ENCODE measurements around the gene ISX.

DNA sequence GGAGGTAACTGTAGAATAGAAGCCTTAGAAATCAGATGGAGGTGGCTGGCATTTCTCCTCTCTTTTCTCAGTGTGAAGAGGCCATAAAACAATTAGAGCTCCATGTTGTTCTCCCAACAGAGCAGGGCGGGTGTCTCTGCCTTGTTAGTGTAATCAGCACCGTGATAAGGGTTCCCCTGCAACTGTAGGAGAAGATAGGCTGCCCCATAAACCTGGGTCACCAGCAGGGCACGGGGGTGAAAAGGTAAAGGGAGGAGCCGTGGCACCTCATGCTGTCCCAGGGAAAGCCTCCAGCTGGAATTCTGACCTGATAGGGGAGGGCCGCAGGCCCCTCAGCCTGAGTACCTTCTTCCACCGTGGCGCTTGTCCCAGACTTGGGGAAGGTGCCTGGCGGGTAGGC is 68.7 kb downstream of the ISX start:
- TF ChIP-seq, protein P1, sequence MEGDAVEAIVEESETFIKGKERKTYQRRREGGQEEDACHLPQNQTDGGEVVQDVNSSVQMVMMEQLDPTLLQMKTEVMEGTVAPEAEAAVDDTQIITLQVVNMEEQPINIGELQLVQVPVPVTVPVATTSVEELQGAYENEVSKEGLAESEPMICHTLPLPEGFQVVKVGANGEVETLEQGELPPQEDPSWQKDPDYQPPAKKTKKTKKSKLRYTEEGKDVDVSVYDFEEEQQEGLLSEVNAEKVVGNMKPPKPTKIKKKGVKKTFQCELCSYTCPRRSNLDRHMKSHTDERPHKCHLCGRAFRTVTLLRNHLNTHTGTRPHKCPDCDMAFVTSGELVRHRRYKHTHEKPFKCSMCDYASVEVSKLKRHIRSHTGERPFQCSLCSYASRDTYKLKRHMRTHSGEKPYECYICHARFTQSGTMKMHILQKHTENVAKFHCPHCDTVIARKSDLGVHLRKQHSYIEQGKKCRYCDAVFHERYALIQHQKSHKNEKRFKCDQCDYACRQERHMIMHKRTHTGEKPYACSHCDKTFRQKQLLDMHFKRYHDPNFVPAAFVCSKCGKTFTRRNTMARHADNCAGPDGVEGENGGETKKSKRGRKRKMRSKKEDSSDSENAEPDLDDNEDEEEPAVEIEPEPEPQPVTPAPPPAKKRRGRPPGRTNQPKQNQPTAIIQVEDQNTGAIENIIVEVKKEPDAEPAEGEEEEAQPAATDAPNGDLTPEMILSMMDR (IDR thresholded peaks at IDR 0.05): no peak
- TF ChIP-seq TCF7L2 (IDR thresholded peaks at IDR 0.05; ENCODE audit: low read depth, low read length): no peak
- TF ChIP-seq POLR2AphosphoS5 (IDR thresholded peaks at IDR 0.05; ENCODE audit: low read depth, low read length): no peak
- TF ChIP-seq, protein P2, sequence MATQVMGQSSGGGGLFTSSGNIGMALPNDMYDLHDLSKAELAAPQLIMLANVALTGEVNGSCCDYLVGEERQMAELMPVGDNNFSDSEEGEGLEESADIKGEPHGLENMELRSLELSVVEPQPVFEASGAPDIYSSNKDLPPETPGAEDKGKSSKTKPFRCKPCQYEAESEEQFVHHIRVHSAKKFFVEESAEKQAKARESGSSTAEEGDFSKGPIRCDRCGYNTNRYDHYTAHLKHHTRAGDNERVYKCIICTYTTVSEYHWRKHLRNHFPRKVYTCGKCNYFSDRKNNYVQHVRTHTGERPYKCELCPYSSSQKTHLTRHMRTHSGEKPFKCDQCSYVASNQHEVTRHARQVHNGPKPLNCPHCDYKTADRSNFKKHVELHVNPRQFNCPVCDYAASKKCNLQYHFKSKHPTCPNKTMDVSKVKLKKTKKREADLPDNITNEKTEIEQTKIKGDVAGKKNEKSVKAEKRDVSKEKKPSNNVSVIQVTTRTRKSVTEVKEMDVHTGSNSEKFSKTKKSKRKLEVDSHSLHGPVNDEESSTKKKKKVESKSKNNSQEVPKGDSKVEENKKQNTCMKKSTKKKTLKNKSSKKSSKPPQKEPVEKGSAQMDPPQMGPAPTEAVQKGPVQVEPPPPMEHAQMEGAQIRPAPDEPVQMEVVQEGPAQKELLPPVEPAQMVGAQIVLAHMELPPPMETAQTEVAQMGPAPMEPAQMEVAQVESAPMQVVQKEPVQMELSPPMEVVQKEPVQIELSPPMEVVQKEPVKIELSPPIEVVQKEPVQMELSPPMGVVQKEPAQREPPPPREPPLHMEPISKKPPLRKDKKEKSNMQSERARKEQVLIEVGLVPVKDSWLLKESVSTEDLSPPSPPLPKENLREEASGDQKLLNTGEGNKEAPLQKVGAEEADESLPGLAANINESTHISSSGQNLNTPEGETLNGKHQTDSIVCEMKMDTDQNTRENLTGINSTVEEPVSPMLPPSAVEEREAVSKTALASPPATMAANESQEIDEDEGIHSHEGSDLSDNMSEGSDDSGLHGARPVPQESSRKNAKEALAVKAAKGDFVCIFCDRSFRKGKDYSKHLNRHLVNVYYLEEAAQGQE (IDR thresholded peaks at IDR 0.05; ENCODE audit: insufficient read depth in 1 of 2, low read depth in 2 of 2, low read length in 1 of 2): no peak
